ENCODE measurements around the gene KRTAP9-9. TPM values are rescaled to one million over a fixed set of nuclear protein-coding genes. Genes with fewer than 3 reads are reported as not detected.

Gene KRTAP9-9
- not detected in 2 replicates for total RNA-seq

DNA sequence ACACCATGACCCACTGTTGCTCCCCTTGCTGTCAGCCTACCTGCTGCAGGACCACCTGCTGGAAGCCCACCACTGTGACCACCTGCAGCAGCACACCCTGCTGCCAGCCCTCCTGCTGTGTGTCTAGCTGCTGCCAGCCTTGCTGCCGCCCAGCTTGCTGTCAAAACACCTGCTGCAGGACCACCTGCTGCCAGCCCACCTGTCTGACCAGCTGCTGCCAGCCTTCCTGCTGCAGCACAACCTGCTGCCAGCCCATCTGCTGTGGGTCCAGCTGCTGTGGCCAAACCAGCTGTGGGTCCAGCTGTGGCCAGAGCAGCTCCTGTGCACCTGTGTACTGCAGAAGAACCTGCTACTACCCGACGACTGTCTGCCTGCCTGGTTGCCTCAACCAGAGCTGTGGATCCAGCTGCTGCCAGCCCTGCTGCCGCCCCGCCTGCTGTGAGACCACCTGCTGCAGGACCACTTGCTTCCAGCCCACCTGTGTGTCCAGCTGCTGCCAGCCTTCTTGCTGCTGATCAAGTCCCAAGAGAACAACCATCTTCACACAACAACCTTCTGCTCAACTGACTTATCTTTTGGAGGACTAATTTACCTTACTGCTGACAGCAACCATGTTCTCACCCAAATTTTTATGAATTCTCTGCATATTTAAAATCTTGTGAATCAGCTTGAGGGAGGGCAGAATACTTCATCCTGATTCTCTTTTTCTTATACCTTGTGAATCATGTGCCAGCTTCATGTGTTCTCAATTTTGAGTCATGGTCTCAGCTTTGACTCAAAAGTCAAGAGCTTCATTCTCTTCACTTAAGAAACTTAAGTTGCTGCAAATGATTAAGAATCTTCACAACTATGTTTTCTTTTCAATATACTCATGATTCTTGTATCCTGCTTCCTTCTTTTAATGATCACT is at the start of gene KRTAP9-9:
TSS of gene KRTAP9-9 (plus strand) at position 4 of the 910 bp plus-strand sequence.

DNA sequence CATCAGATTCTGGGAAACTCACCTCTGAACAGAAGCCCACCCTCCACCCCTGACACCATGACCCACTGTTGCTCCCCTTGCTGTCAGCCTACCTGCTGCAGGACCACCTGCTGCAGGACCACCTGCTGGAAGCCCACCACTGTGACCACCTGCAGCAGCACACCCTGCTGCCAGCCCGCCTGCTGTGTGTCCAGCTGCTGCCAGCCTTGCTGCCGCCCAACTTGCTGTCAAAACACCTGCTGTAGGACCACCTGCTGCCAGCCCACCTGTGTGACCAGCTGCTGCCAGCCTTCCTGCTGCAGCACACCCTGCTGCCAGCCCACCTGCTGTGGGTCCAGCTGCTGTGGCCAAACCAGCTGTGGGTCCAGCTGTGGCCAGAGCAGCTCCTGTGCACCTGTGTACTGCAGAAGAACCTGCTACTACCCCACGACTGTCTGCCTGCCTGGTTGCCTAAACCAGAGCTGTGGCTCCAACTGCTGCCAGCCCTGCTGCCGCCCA is 28.5 kb upstream of the KRTAP9-9 start, which contains the start of gene KRTAP9-2:
TSS of gene KRTAP9-2 (plus strand) at position 51 of the 498 bp plus-strand sequence. CDS start at position 58, 7 bp downstream.

DNA sequence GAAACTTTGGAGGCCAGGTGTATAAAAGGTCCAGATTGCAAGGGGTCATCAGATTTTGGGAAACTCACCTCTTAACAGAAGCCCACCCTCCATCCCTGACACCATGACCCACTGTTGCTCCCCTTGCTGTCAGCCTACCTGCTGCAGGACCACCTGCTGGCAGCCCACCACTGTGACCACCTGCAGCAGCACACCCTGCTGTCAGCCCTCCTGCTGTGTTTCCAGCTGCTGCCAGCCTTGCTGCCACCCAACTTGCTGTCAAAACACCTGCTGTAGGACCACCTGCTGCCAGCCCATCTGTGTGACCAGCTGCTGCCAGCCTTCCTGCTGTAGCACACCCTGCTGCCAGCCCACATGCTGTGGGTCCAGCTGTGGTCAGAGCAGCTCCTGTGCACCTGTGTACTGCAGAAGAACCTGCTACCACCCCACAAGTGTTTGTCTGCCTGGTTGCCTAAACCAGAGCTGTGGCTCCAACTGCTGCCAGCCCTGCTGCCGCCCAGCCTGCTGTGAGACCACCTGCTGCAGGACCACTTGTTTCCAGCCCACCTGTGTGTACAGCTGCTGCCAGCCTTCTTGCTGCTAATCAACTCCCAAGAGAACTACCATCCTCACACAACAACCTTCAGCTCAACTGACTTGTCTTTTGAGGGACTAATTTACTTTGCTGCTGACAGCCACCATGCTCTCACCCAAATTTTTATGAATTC is 22.6 kb upstream of the KRTAP9-9 start, which contains the start of gene KRTAP9-3:
TSS of gene KRTAP9-3 (plus strand) at position 51 of the 707 bp plus-strand sequence. CDS start at position 104, 53 bp downstream.

DNA sequence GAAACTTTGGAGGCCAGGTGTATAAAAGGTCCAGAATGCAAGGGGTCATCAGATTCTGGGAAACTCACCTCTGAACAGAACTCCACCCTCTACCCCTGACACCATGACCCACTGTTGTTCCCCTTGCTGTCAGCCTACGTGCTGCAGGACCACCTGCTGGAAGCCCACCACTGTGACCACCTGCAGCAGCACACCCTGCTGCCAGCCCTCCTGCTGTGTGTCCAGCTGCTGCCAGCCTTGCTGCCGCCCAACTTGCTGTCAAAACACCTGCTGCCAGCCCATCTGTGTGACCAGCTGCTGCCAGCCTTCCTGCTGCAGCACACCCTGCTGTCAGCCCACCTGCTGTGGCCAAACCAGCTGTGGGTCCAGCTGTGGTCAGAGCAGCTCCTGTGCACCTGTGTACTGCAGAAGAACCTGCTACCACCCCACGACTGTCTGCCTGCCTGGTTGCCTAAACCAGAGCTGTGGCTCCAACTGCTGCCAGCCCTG is 17.2 kb upstream of the KRTAP9-9 start, which contains the start of gene KRTAP9-8:
TSS of gene KRTAP9-8 (plus strand) at position 51 of the 489 bp plus-strand sequence. CDS start at position 104, 53 bp downstream.

DNA sequence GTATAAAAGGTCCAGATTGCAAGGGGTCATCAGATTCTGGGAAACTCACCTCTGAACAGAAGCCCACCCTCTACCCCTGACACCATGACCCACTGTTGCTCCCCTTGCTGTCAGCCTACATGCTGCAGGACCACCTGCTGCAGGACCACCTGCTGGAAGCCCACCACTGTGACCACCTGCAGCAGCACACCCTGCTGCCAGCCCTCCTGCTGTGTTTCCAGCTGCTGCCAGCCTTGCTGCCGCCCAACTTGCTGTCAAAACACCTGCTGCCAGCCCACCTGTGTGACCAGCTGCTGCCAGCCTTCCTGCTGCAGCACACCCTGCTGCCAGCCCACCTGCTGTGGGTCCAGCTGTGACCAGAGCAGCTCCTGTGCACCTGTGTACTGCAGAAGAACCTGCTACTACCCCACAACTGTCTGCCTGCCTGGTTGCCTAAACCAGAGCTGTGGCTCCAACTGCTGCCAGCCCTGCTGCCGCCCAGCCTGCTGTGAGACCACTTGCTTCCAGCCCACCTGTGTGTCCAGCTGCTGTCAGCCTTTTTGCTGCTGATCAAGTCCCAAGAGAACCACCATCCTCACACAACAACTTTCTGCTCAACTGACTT is 5.4 kb upstream of the KRTAP9-9 start, which contains the start of gene KRTAP9-4:
TSS of gene KRTAP9-4 (plus strand) at position 51 of the 604 bp plus-strand sequence. CDS start at position 85, 34 bp downstream.

DNA sequence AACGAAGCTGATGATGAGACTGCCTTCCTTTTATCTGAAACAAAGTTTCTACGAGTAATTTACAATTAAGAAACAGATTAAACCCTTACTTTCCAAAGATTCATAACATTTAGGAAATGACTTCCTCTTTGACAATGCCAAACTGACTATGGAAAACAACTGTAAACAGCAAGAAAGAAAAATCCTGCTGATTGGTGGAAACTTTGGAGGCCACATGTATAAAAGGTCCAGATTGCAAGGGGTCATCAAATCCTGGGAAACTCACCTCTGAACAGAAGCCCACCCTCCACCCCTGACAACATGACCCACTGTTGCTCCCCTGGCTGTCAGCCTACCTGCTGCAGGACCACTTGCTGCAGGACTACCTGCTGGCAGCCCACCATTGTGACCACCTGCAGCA is 9.9 kb downstream of the KRTAP9-9 start, which contains the start of gene KRTAP9-6:
TSS of gene KRTAP9-6 (plus strand) at position 301 of the 400 bp plus-strand sequence. CDS start at position 301, 0 bp downstream.

DNA sequence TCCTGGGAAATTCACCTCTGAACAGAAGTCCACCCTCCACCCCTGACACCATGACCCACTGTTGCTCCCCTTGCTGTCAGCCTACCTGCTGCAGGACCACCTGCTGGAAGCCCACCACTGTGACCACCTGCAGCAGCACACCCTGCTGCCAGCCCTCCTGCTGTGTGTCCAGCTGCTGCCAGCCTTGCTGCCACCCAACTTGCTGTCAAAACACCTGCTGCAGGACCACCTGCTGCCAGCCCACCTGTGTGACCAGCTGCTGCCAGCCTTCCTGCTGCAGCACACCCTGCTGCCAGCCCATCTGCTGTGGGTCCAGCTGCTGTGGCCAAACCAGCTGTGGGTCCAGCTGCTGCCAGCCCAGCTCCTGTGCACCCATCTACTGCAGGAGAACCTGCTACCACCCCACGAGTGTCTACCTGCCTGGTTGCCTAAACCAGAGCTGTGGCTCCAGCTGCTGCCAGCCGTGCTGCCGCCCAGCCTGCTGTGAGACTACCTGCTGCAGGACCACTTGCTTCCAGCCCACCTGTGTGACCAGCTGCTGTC is 20.5 kb downstream of the KRTAP9-9 start, which contains the start of gene KRTAP9-7:
TSS of gene KRTAP9-7 (plus strand) at position 51 of the 543 bp plus-strand sequence. CDS start at position 51, 0 bp downstream.

DNA sequence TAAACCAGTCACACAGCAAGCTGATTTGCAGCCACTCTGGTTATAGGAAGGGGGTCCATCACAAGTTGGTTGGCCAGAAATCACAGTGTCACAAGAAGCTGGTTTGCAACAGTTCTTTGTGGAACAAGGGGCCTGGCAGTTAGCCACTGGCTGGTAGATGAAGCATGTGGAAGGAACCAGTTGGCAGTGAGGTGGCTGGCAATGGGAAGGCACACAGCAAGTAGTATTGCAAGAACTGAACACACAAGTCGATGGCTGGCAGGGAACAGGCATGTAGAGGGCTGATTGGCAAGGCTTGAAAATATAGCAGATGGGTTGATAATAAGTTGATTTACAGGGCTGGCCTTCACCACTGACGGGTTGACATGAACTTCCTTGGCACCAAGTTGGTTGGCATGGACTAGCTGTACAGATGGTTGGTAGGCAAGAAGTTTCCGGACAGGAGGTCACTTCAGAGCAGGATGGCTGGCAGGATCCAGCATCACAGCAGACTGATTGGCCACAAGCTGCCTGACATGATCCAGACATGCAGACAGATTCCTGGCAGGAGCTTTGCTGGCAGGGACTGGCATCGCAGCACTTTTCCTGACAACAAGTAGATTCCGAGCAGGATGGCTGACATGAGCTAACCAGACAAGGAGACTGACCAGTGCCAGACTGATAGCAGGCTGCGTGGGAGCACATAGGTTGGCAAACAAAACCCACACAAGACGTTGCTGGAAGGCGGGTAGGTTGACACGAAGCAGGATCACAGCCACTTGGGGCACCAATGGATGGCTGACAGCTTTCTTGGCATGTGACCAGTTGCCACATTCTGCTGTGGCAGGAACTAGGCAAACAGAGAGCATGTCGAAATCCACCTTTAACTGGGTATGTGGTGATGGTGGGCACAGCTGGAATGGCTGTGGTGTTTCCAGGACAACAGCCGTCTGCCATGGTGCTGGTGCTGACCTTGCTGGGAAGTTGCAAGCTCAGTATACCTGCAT is 47.0 kb downstream of the KRTAP9-9 start, which contains the start of gene KRTAP29-1:
TSS of gene KRTAP29-1 (minus strand) at position 936 of the 986 bp plus-strand sequence. CDS start at position 936, 0 bp downstream.

Other genes with a start within 250 kb of the KRTAP9-9 start
- gene KRTAP3-1, start 246.3 kb upstream of the KRTAP9-9 start, total RNA-seq: not detected in 2 replicates
- 0.50 and 0.59 TPM in 2 replicates for gene KRTAP1-5, start 228.2 kb upstream of the KRTAP9-9 start, total RNA-seq
- gene KRTAP1-4, start 225.2 kb upstream of the KRTAP9-9 start, total RNA-seq: not detected in 2 replicates
- not detected in 2 replicates for gene KRTAP1-3, start 220.5 kb upstream of the KRTAP9-9 start, total RNA-seq
- gene KRTAP1-1, start 213.9 kb upstream of the KRTAP9-9 start, total RNA-seq: not detected in 2 replicates
- gene KRTAP2-1, start 208.1 kb upstream of the KRTAP9-9 start, total RNA-seq: not detected in 2 replicates
- not detected in 2 replicates for gene KRTAP2-2, start 200.2 kb upstream of the KRTAP9-9 start, total RNA-seq
- gene KRTAP2-3, start 195.3 kb upstream of the KRTAP9-9 start, total RNA-seq: not detected in 2 replicates
- gene KRTAP2-4, start 189.5 kb upstream of the KRTAP9-9 start, total RNA-seq: not detected in 2 replicates
- gene KRTAP4-7, start 171.2 kb upstream of the KRTAP9-9 start, total RNA-seq: not detected in 2 replicates
- not detected in 2 replicates for gene KRTAP4-8, start 157.2 kb upstream of the KRTAP9-9 start, total RNA-seq
- gene KRTAP4-16, start 153.2 kb upstream of the KRTAP9-9 start, total RNA-seq: not detected in 2 replicates
- gene KRTAP4-9, start 150.0 kb upstream of the KRTAP9-9 start, total RNA-seq: not detected in 2 replicates
- not detected in 2 replicates for gene KRTAP4-11, start 137.0 kb upstream of the KRTAP9-9 start, total RNA-seq
- not detected in 2 replicates for gene KRTAP4-12, start 131.2 kb upstream of the KRTAP9-9 start, total RNA-seq
- not detected in 2 replicates for gene KRTAP4-6, start 114.8 kb upstream of the KRTAP9-9 start, total RNA-seq
- not detected in 2 replicates for gene KRTAP4-5, start 105.6 kb upstream of the KRTAP9-9 start, total RNA-seq
- not detected in 2 replicates for gene KRTAP4-4, start 94.6 kb upstream of the KRTAP9-9 start, total RNA-seq
- gene KRTAP4-3, start 87.2 kb upstream of the KRTAP9-9 start, total RNA-seq: not detected in 2 replicates
- gene KRTAP4-2, start 77.2 kb upstream of the KRTAP9-9 start, total RNA-seq: not detected in 2 replicates
- gene KRTAP4-1, start 70.5 kb upstream of the KRTAP9-9 start, total RNA-seq: not detected in 2 replicates
- not detected in 2 replicates for gene KRTAP9-1, start 65.5 kb upstream of the KRTAP9-9 start, total RNA-seq
- gene KRTAP9-2, start 28.7 kb upstream of the KRTAP9-9 start, total RNA-seq: not detected in 2 replicates
- not detected in 2 replicates for gene KRTAP9-3, start 22.9 kb upstream of the KRTAP9-9 start, total RNA-seq
- gene KRTAP9-8, start 17.4 kb upstream of the KRTAP9-9 start, total RNA-seq: not detected in 2 replicates
- not detected in 2 replicates for gene KRTAP9-4, start 5.7 kb upstream of the KRTAP9-9 start, total RNA-seq
- not detected in 2 replicates for gene KRTAP9-6, start 10.0 kb downstream of the KRTAP9-9 start, total RNA-seq
- not detected in 2 replicates for gene KRTAP9-7, start 20.3 kb downstream of the KRTAP9-9 start, total RNA-seq
- gene KRTAP29-1, start 47.5 kb downstream of the KRTAP9-9 start, total RNA-seq: not detected in 2 replicates
- not detected in 2 replicates for gene KRTAP16-1, start 53.9 kb downstream of the KRTAP9-9 start, total RNA-seq
- gene KRTAP17-1, start 60.3 kb downstream of the KRTAP9-9 start, total RNA-seq: not detected in 2 replicates
- gene KRT33A, start 95.4 kb downstream of the KRTAP9-9 start, total RNA-seq: not detected in 2 replicates
- gene KRT33B, start 114.4 kb downstream of the KRTAP9-9 start, total RNA-seq: not detected in 2 replicates
- gene KRT34, start 126.9 kb downstream of the KRTAP9-9 start, total RNA-seq: 0.89 and 1.0 TPM in 2 replicates
- not detected in 2 replicates for gene KRT31, start 142.2 kb downstream of the KRTAP9-9 start, total RNA-seq
- gene KRT37, start 169.2 kb downstream of the KRTAP9-9 start, total RNA-seq: not detected in 2 replicates
- not detected in 2 replicates for gene KRT38, start 185.6 kb downstream of the KRTAP9-9 start, total RNA-seq
- gene KRT32, start 212.0 kb downstream of the KRTAP9-9 start, total RNA-seq: not detected in 2 replicates
- gene KRT35, start 225.8 kb downstream of the KRTAP9-9 start, total RNA-seq: not detected in 2 replicates
- not detected in 2 replicates for gene KRT36, start 234.5 kb downstream of the KRTAP9-9 start, total RNA-seq